HepG2 (cell line): ENCODE data around the gene CEBPZOS. TPM values are rescaled to one million over a fixed set of nuclear protein-coding genes. Genes with fewer than 3 reads are reported as not detected.

ENCODE experiments used
- FOSL2 ChIP-seq: sonication (generic); formaldehyde crosslinking; IDR thresholded peaks from 2 replicates; pipeline ENCODE4 v1.4.0; 2020; ENCODE audit warnings: missing genetic modification reagents
- HHEX ChIP-seq: IDR thresholded peaks from 2 replicates; pipeline ENCODE4 v1.6.1; 2016; ENCODE audit warnings: control low read depth
- HMG20B ChIP-seq: conservative IDR thresholded peaks from 2 replicates; pipeline ENCODE4 v1.6.1; 2016; ENCODE audit warnings: missing genetic modification reagents, missing compliant biosample characterization
- HNRNPH1 ChIP-seq: fragments of 200-400 bp; formaldehyde crosslinking; optimal IDR thresholded peaks from 2 replicates; pipeline ENCODE3; 2017; ENCODE audit warnings: mild to moderate bottlenecking, low read depth, low read length
- IKZF1 ChIP-seq: fragments of 450-650 bp; IDR thresholded peaks from 2 replicates; pipeline ENCODE4 v1.7.1; 2016
- JUNB ChIP-seq: sonication (generic); formaldehyde crosslinking; IDR thresholded peaks from 2 replicates; pipeline ENCODE4 v1.8.0; 2022; ENCODE audit warnings: missing genetic modification reagents, mild to moderate bottlenecking, borderline replicate concordance
- KDM5A ChIP-seq: fragments of 200-600 bp; sonication (generic); IDR thresholded peaks from 2 replicates; pipeline ENCODE4 v1.7.0; 2018; ENCODE audit warnings: antibody characterized with exemption, mild to moderate bottlenecking, low read length, borderline replicate concordance
- KLF6 ChIP-seq: IDR thresholded peaks from 2 replicates; pipeline ENCODE4 v1.8.0; 2016; ENCODE audit warnings: missing biosample characterization, missing genetic modification reagents
- PHF8 ChIP-seq: sonication (generic); formaldehyde crosslinking; IDR thresholded peaks from 2 replicates; pipeline ENCODE4 v1.5.0; 2020; ENCODE audit warnings: missing genetic modification reagents
- POGZ ChIP-seq: sonication (generic); formaldehyde crosslinking; IDR thresholded peaks from 2 replicates; pipeline ENCODE4 v1.4.0; 2020; ENCODE audit warnings: mild to moderate bottlenecking, missing genetic modification reagents
- REL ChIP-seq: sonication (generic); formaldehyde crosslinking; conservative IDR thresholded peaks from 2 replicates; pipeline ENCODE4 v1.8.0; 2022; ENCODE audit warnings: mild to moderate bottlenecking, missing genetic modification reagents, moderate library complexity
- SCMH1 ChIP-seq: sonication (generic); formaldehyde crosslinking; IDR thresholded peaks from 2 replicates; pipeline ENCODE4 v1.9.0; 2021; ENCODE audit warnings: missing genetic modification reagents, mild to moderate bottlenecking, borderline replicate concordance
- SETDB1 ChIP-seq: sonication (generic); formaldehyde crosslinking; IDR thresholded peaks from 2 replicates; pipeline ENCODE4 v1.5.1; 2020; ENCODE audit warnings: missing genetic modification reagents, mild to moderate bottlenecking, borderline replicate concordance
- SIX1 ChIP-seq: sonication (generic); formaldehyde crosslinking; IDR thresholded peaks from 2 replicates; pipeline ENCODE4 v1.4.0; 2020; ENCODE audit warnings: missing genetic modification reagents, borderline replicate concordance
- SMAD1 ChIP-seq: sonication (generic); formaldehyde crosslinking; IDR thresholded peaks from 2 replicates; pipeline ENCODE4 v1.4.0; 2020; ENCODE audit warnings: missing genetic modification reagents, low read depth, mild to moderate bottlenecking, borderline replicate concordance
- SRSF1 ChIP-seq: fragments of 200-400 bp; formaldehyde crosslinking; optimal IDR thresholded peaks from 2 replicates; pipeline ENCODE3; 2017; ENCODE audit warnings: mild to moderate bottlenecking, low read depth, low read length, moderate library complexity
- TOE1 ChIP-seq: sonication (generic); formaldehyde crosslinking; IDR thresholded peaks from 2 replicates; pipeline ENCODE4 v1.4.0; 2020; ENCODE audit warnings: mild to moderate bottlenecking, missing genetic modification reagents
- ZBTB44 ChIP-seq: sonication (generic); formaldehyde crosslinking; IDR thresholded peaks from 2 replicates; pipeline ENCODE4 v1.4.0; 2020; ENCODE audit warnings: missing genetic modification reagents
- ZIK1 ChIP-seq: sonication (generic); formaldehyde crosslinking; IDR thresholded peaks from 2 replicates; pipeline ENCODE4 v1.5.0; 2020; ENCODE audit warnings: mild to moderate bottlenecking, low read depth, missing genetic modification reagents, borderline replicate concordance
- ZNF136 ChIP-seq: sonication (generic); formaldehyde crosslinking; IDR thresholded peaks from 2 replicates; pipeline ENCODE4 v1.8.1; 2022; ENCODE audit warnings: low read depth, mild to moderate bottlenecking, moderate library complexity, missing genetic modification reagents
- ZNF138 ChIP-seq: sonication (generic); formaldehyde crosslinking; IDR thresholded peaks from 2 replicates; pipeline ENCODE4 v1.5.0; 2020; ENCODE audit warnings: mild to moderate bottlenecking, low read depth, missing genetic modification reagents
- ZNF503 ChIP-seq: sonication (generic); formaldehyde crosslinking; IDR thresholded peaks from 2 replicates; pipeline ENCODE4 v1.4.0; 2020; ENCODE audit warnings: missing genetic modification reagents
- ZNF589 ChIP-seq: sonication (generic); formaldehyde crosslinking; conservative IDR thresholded peaks from 2 replicates; pipeline ENCODE4 v1.8.0; 2022; ENCODE audit warnings: mild to moderate bottlenecking, moderate library complexity, missing genetic modification reagents
- ZNF709 ChIP-seq: sonication (generic); formaldehyde crosslinking; IDR thresholded peaks from 2 replicates; pipeline ENCODE4 v1.5.0; 2020; ENCODE audit warnings: mild to moderate bottlenecking, missing genetic modification reagents
- polyA plus RNA-seq, 8 experiments: library from polyadenylated mRNA; depleted of rRNA in 3 of 8; stranded (reverse) in 7 of 8; unstranded in 1 of 8; fragments of >200 nt; fragmentation: Illumina TruSeq in 4 of 8; extraction: Trizol in 4 of 8; gene quantifications; 2 replicates each; pipeline versions ENCODE4 v1.2.1 to v1.2.3, GENCODE V29; 2011 to 2016; ENCODE audit warnings: low read depth in 4 of 8, missing spikeins in 1 of 8, mixed read lengths in 1 of 8; ENCODE audit not compliant: insufficient read depth in 1 of 8
- total RNA-seq, 5 experiments: library from RNA; depleted of rRNA; stranded (reverse); fragments of >200 nt; fragmentation: Illumina TruSeq; extraction: Trizol; gene quantifications; 2 replicates each; pipeline ENCODE4 v1.2.3, GENCODE V29; 2016; ENCODE audit warnings: low read depth in 1 of 5
- TF ChIP-seq, protein P1 (sequence below): sonication (generic); formaldehyde crosslinking; IDR thresholded peaks from 2 replicates; pipeline ENCODE4 v1.4.0; 2020; ENCODE audit warnings: missing genetic modification reagents

Gene CEBPZOS
- total and polyA plus RNA-seq, 2 of the 13 experiments (the other 11 are each of a cell fraction or from before 2014, with no cell fraction given), result 18.6 to 44.7 TPM

- TF ChIP-seq SRSF1 (no peak), SCMH1 (CRISPR knock-in tag) (no peak), HNRNPH1 (no peak), PHF8 (CRISPR knock-in tag) (peak; percentile 99), ZBTB44 (CRISPR knock-in tag) (peak; percentile 85), ZNF589 (CRISPR knock-in tag) (no peak), FOSL2 (peak; percentile 46), KLF6 (peak; percentile 63; the same call in 1 of the 2 replicates), TOE1 (CRISPR knock-in tag) (no peak), ZIK1 (CRISPR knock-in tag) (peak; percentile 73; the same call in 1 of the 2 replicates), SIX1 (CRISPR knock-in tag) (peak; percentile 54; the same call in 1 of the 2 replicates), ZNF503 (CRISPR knock-in tag) (peak; percentile 76; the same call in 1 of the 2 replicates), JUNB (CRISPR knock-in tag) (no peak), ZNF709 (CRISPR knock-in tag) (peak; percentile 97), HHEX (0 out of 2 replicates have a peak, but pooled peaks have one; percentile 8), KDM5A (peak; percentile 62), REL (CRISPR knock-in tag) (0 out of 2 replicates have a peak, but pooled peaks have one; percentile 15), SETDB1 (no peak), HMG20B (CRISPR knock-in tag) (peak; percentile 16; the same call in 1 of the 2 replicates), IKZF1 (no peak), ZNF138 (CRISPR knock-in tag) (peak; percentile 67), SMAD1 (CRISPR knock-in tag) (peak; percentile 48; the same call in 1 of the 2 replicates), ZNF136 (CRISPR knock-in tag) (0 out of 2 replicates have a peak, but pooled peaks have one; percentile 51), POGZ (CRISPR knock-in tag) (peak; percentile 92)
- TF ChIP-seq, protein P1, sequence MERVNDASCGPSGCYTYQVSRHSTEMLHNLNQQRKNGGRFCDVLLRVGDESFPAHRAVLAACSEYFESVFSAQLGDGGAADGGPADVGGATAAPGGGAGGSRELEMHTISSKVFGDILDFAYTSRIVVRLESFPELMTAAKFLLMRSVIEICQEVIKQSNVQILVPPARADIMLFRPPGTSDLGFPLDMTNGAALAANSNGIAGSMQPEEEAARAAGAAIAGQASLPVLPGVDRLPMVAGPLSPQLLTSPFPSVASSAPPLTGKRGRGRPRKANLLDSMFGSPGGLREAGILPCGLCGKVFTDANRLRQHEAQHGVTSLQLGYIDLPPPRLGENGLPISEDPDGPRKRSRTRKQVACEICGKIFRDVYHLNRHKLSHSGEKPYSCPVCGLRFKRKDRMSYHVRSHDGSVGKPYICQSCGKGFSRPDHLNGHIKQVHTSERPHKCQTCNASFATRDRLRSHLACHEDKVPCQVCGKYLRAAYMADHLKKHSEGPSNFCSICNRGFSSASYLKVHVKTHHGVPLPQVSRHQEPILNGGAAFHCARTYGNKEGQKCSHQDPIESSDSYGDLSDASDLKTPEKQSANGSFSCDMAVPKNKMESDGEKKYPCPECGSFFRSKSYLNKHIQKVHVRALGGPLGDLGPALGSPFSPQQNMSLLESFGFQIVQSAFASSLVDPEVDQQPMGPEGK, result no peak; the same call in 1 of the 2 replicates
Observed at GRCh38 chr2:37196320-37197195, at the start of gene CEBPZOS (continued).
